Gastrocnemius medialis (tissue), 4 donors: ENCODE measurements around the gene SLC44A1.

Source experiments
- CTCF ChIP-seq, 5 experiments: fragments of 450-650 bp in 3 of 5; fragments of 200-600 bp in 2 of 5; sonication (generic) in 2 of 5; IDR thresholded peaks in 4 of 5; conservative IDR thresholded peaks in 1 of 5; 1 replicate in 4 of 5; 2 replicates in 1 of 5; pipeline ENCODE4 v1.5.1; 2016 to 2019; ENCODE audit warnings: antibody characterized with exemption in 5 of 5, mild to moderate bottlenecking in 3 of 5, moderate library complexity in 3 of 5
- POLR2A ChIP-seq, 2 donors: fragments of 450-650 bp; IDR thresholded peaks; one replicate each; pipeline ENCODE4 v1.6.1; 2017; ENCODE audit warnings: antibody characterized with exemption in 2 of 2, mild to moderate bottlenecking in 2 of 2, moderate library complexity in 2 of 2

- TF ChIP-seq CTCF (IDR thresholded peaks at IDR 0.05 in 4 of 5, conservative IDR thresholded peaks at IDR 0.05 in 1 of 5) (peak; percentile 34 to 70 (median 63)), POLR2A (IDR thresholded peaks at IDR 0.05) (no peak)
These were observed 181.5 kb downstream of the SLC44A1 start for GRCh38 chr9:105425816-105426433.
